A549 (cell line): ENCODE measurements around the gene PTPRN2. TPM values are rescaled to one million over a fixed set of nuclear protein-coding genes. Genes with fewer than 3 reads are reported as not detected.

ENCODE experiments used
- ATAC-seq, 2 experiments: fragments of 200-7000 bp in 1 of 2; fragments of >200 bp in 1 of 2; cut with Nextera tagmentation in 1 of 2; cut with Tn5 transposase in 1 of 2; 3 replicates each; pipeline versions ENCODE4 v1.8.0 to v1.9.1; 2018 to 2020; ENCODE audit warnings: mild to moderate bottlenecking in 1 of 2, moderate library complexity in 1 of 2
- CTCF ChIA-PET: fragments of 300-600 bp; sonication (Branson Sonifier 250); formaldehyde crosslinking; extraction: SDS; loops from one replicate; lab custom pipeline; 2021; ENCODE audit warnings: antibody characterized with exemption, inconsistent platforms; lab: Yijun Ruan, JAX
- POLR2A ChIA-PET: fragments of 350-600 bp; formaldehyde crosslinking; extraction: SDS; loops from one replicate; lab custom pipeline; 2021; ENCODE audit warnings: antibody characterized with exemption, inconsistent platforms; lab: Yijun Ruan, JAX
- DNase-seq, 2 experiments: peaks; one replicate each; pipeline versions ENCODE4 v3.0.0 to v3.0.0-alpha.2; 2011 to 2016; ENCODE audit warnings: low read depth in 1 of 2, low spot score in 1 of 2
- FAIRE-seq: peaks from 2 replicates; lab custom pipeline; 2011; peaks lifted over from hg19 to GRCh38; lab: Jason Lieb, UNC
- H3K27ac ChIP-seq, 2 experiments: fragments of >200 bp; sonication (Bioruptor Twin); formaldehyde crosslinking; 3 replicates each; pipeline ENCODE4 v1.5.1; 2016 to 2017
- H3K4me1 ChIP-seq: fragments of >200 bp; sonication (Bioruptor Twin); formaldehyde crosslinking; 3 replicates; pipeline ENCODE4 v1.6.1; 2016
- H3K4me2 ChIP-seq: fragments of >200 bp; sonication (Bioruptor Twin); formaldehyde crosslinking; 3 replicates; pipeline ENCODE4 v1.6.1; 2016
- H3K4me3 ChIP-seq: fragments of >200 bp; sonication (Bioruptor Twin); formaldehyde crosslinking; 3 replicates; pipeline ENCODE4 v1.5.1; 2016
- H3K9me3 ChIP-seq: fragments of >200 bp; sonication (Bioruptor Twin); formaldehyde crosslinking; 3 replicates; pipeline ENCODE4 v1.6.1; 2016
- CHD2 ChIP-seq: fragments of 150-350 bp; IDR thresholded peaks from 2 replicates; pipeline ENCODE4 v1.6.1; 2014; ENCODE audit warnings: low read length; ENCODE audit not compliant: partially characterized antibody
- CHD4 ChIP-seq: fragments of 200-600 bp; sonication (generic); IDR thresholded peaks from 2 replicates; pipeline ENCODE4 v1.6.1; 2016; ENCODE audit warnings: antibody characterized with exemption, mild to moderate bottlenecking, borderline replicate concordance
- EHMT2 ChIP-seq: fragments of 200-600 bp; sonication (generic); IDR thresholded peaks from 2 replicates; pipeline ENCODE4 v1.6.1; 2016; ENCODE audit warnings: antibody characterized with exemption, low read depth, mild to moderate bottlenecking, moderate library complexity
- FOSL2 ChIP-seq, 2 experiments: fragments of 450-650 bp in 1 of 2; fragments of >200 bp in 1 of 2; sonication (Bioruptor Twin) in 1 of 2; formaldehyde crosslinking; IDR thresholded peaks; 2 replicates each; pipeline versions ENCODE4 v1.5.0 to v1.6.1; 2016 to 2020; ENCODE audit warnings: mild to moderate bottlenecking in 1 of 2, moderate library complexity in 1 of 2
- FOXS1 ChIP-seq: fragments of 250-450 bp; sonication (Bioruptor Pico); IDR thresholded peaks from 2 replicates; pipeline ENCODE4 v1.5.0; 2020; ENCODE audit warnings: mild to moderate bottlenecking, moderate library complexity
- GATA3 ChIP-seq: IDR thresholded peaks from 2 replicates; pipeline ENCODE4 v1.6.1; 2012; ENCODE audit warnings: borderline replicate concordance
- HEYL ChIP-seq: fragments of 250-450 bp; sonication (Bioruptor Pico); IDR thresholded peaks from 2 replicates; pipeline ENCODE4 v1.8.0; 2021; ENCODE audit warnings: mild to moderate bottlenecking, moderate library complexity
- HOXB5 ChIP-seq: fragments of 250-450 bp; sonication (Bioruptor Pico); IDR thresholded peaks from 2 replicates; pipeline ENCODE4 v1.5.0; 2020; ENCODE audit warnings: mild to moderate bottlenecking, moderate library complexity
- JUN ChIP-seq, 2 experiments: fragments of >200 bp; sonication (Bioruptor Twin); formaldehyde crosslinking; IDR thresholded peaks; 2 replicates in 1 of 2; 3 replicates in 1 of 2; pipeline ENCODE4 v1.6.1; 2016 to 2017
- KDM1A ChIP-seq: fragments of 200-600 bp; sonication (generic); IDR thresholded peaks from 2 replicates; pipeline ENCODE4 v1.6.1; 2016; ENCODE audit warnings: low read depth, mild to moderate bottlenecking
- MAZ ChIP-seq: fragments of 150-350 bp; IDR thresholded peaks from 2 replicates; pipeline ENCODE4 v1.6.1; 2014; ENCODE audit warnings: antibody characterized with exemption, low read depth, low read length, borderline replicate concordance
- NPAS2 ChIP-seq: fragments of 250-450 bp; sonication (Bioruptor Pico); IDR thresholded peaks from 2 replicates; pipeline ENCODE4 v1.8.0; 2022; ENCODE audit warnings: mild to moderate bottlenecking, moderate library complexity, borderline replicate concordance
- NR3C1 ChIP-seq: fragments of >200 bp; sonication (Bioruptor Twin); formaldehyde crosslinking; IDR thresholded peaks from 3 replicates; pipeline ENCODE4 v1.6.1; 2017
- POLR2A ChIP-seq: IDR thresholded peaks from 2 replicates; pipeline ENCODE4 v1.6.1; 2012; ENCODE audit warnings: mild to moderate bottlenecking, low read length
- RAD21 ChIP-seq, 2 experiments: fragments of >200 bp in 1 of 2; sonication (Bioruptor Twin) in 1 of 2; formaldehyde crosslinking in 1 of 2; IDR thresholded peaks in 1 of 2; conservative IDR thresholded peaks in 1 of 2; 2 replicates in 1 of 2; 3 replicates in 1 of 2; pipeline ENCODE4 v1.6.1; 2012 to 2018; ENCODE audit warnings: inconsistent platforms in 1 of 2
- SMC3 ChIP-seq: fragments of >200 bp; sonication (Bioruptor Twin); formaldehyde crosslinking; IDR thresholded peaks from 3 replicates; pipeline ENCODE4 v1.6.1; 2018; ENCODE audit warnings: inconsistent platforms
- SREBF2 ChIP-seq: fragments of 450-650 bp; IDR thresholded peaks from 2 replicates; pipeline ENCODE4 v1.6.1; 2014; ENCODE audit warnings: mild to moderate bottlenecking, moderate library complexity
- TP53 ChIP-seq: fragments of 250-450 bp; sonication (Bioruptor Pico); IDR thresholded peaks from 2 replicates; pipeline ENCODE4 v1.5.0; 2021; ENCODE audit warnings: mild to moderate bottlenecking, moderate library complexity
- ZNF302 ChIP-seq: fragments of 250-450 bp; sonication (Bioruptor Pico); IDR thresholded peaks from 2 replicates; pipeline ENCODE4 v1.9.0; 2021; ENCODE audit warnings: inconsistent platforms, mild to moderate bottlenecking, moderate library complexity
- WGBS: methylation state at CpG from one replicate; pipeline ENCODE4 v1.1.6; 2017; ENCODE audit errors: missing lambda C conversion rate; 5-methylcytosine and 5-hydroxymethylcytosine counted together
- polyA plus RNA-seq, 4 experiments: library from polyadenylated mRNA; depleted of rRNA in 3 of 4; stranded (reverse); fragments of >200 nt; fragmentation: RNase III in 1 of 4; extraction: RNeasy Plus Mini Kit Qiagen cat#74134 plus additional on column Dnase treatment in 1 of 4; gene quantifications; 2 replicates in 3 of 4; 3 replicates in 1 of 4; pipeline ENCODE4 v1.2.3, GENCODE V29; 2011 to 2017
- TF ChIP-seq, protein P1 (sequence below): fragments of 200-600 bp; sonication (generic); IDR thresholded peaks from 2 replicates; pipeline ENCODE4 v1.6.1; 2016; ENCODE audit warnings: antibody characterized with exemption, mild to moderate bottlenecking, moderate library complexity
- TF ChIP-seq, protein P2 (sequence below): IDR thresholded peaks from 2 replicates; pipeline ENCODE4 v1.6.1; 2012; ENCODE audit warnings: low read depth, borderline replicate concordance
- TF ChIP-seq, protein P3 (sequence below): IDR thresholded peaks from 2 replicates; pipeline ENCODE4 v1.6.1; 2012
- TF ChIP-seq, protein P4 (sequence below): fragments of >200 bp; sonication (Bioruptor Twin); formaldehyde crosslinking; IDR thresholded peaks from 3 replicates; pipeline ENCODE4 v1.5.1; 2016
- TF ChIP-seq, protein P5 (sequence below): fragments of 250-450 bp; sonication (Bioruptor Pico); IDR thresholded peaks from 2 replicates; pipeline ENCODE4 v1.5.0; 2020; ENCODE audit warnings: low read depth, mild to moderate bottlenecking, moderate library complexity
- TF ChIP-seq, protein P6 (sequence below): IDR thresholded peaks from 2 replicates; pipeline ENCODE4 v1.6.1; 2012

PTPRN2 gene
- polyA plus RNA-seq, 2 of the 4 experiments (the other 2 are of a cell fraction) = 0.41 to 1.2 TPM

DNA sequence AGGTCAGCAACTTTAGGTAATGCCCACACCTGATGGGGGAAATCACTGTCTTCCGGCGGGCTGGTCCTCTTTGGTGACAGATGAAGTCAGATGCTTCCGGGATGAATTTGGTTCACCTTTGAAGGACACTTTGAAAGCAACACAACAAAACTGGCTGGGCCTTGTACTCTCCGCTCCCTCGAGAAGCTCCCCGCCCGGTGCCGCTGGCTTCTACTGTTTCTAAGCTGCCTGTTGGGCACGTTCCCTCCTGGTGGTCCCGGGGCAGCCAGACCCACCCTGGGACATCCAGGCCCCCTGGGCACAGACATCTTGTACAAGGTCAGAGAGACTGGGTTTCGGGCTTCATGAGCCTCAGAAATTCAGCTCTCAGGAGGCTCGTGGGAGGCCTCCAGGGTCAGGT lies 798.5 kb downstream of the PTPRN2 start:
- no peak for ATAC-seq
- CTCF ChIA-PET = interaction anchor here (0.6 kb wide), 1 partner anchor 518 kb away, joined by 3 read pairs; no protein-coding TSS in a partner anchor
- POLR2A ChIA-PET = no interaction called here
- WGBS = 68% methylated on average over 10 of the region's 12 CpGs
- no peak overlapping the region for H3K4me2 ChIP-seq
- DNase-seq = no peak
- H3K27ac ChIP-seq = no peak overlapping the region
- H3K4me3 ChIP-seq = no peak overlapping the region
- no peak for TF ChIP-seq FOXS1 (CRISPR knock-in tag)
- TF ChIP-seq CHD2 = no peak
- TF ChIP-seq GATA3 = no peak
- H3K4me1 ChIP-seq = no peaks in the 10 kb centered on the region
- no peaks in the 10 kb centered on the region for H3K9me3 ChIP-seq
- FAIRE-seq = no peak

DNA sequence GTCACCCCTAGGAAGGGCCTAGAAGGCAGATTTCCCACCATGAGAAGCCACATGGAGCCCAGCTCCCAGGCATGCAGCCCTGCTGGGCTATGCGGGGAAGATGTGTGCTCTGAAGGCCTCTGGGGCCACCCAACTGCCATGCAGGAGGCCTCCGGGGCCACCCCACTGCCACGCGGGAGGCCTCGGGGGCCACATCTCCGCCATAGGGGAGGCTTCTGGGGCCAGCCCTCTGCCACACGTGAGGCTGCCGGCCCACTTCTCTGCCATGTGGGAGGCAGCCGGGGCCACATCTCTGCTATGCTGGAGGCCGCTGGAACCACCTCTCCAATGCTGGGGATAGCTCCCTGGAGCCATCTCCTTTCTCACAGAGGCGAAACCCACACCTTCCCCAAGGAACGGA lies 799.0 kb downstream of the PTPRN2 start:
- Histone ChIP-seq H3K4me3 (no peak overlapping the region), H3K4me2 (no peak overlapping the region), H3K4me1 (no peaks in the 10 kb centered on the region), H3K9me3 (no peaks in the 10 kb centered on the region), H3K27ac (no peak overlapping the region)
- CTCF ChIA-PET = no interaction called here
- no peak for DNase-seq
- WGBS = 69% methylated on average over 11 of the region's 12 CpGs
- no peak for ATAC-seq
- TF ChIP-seq, protein P1, sequence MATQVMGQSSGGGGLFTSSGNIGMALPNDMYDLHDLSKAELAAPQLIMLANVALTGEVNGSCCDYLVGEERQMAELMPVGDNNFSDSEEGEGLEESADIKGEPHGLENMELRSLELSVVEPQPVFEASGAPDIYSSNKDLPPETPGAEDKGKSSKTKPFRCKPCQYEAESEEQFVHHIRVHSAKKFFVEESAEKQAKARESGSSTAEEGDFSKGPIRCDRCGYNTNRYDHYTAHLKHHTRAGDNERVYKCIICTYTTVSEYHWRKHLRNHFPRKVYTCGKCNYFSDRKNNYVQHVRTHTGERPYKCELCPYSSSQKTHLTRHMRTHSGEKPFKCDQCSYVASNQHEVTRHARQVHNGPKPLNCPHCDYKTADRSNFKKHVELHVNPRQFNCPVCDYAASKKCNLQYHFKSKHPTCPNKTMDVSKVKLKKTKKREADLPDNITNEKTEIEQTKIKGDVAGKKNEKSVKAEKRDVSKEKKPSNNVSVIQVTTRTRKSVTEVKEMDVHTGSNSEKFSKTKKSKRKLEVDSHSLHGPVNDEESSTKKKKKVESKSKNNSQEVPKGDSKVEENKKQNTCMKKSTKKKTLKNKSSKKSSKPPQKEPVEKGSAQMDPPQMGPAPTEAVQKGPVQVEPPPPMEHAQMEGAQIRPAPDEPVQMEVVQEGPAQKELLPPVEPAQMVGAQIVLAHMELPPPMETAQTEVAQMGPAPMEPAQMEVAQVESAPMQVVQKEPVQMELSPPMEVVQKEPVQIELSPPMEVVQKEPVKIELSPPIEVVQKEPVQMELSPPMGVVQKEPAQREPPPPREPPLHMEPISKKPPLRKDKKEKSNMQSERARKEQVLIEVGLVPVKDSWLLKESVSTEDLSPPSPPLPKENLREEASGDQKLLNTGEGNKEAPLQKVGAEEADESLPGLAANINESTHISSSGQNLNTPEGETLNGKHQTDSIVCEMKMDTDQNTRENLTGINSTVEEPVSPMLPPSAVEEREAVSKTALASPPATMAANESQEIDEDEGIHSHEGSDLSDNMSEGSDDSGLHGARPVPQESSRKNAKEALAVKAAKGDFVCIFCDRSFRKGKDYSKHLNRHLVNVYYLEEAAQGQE = no peak
- TF ChIP-seq, protein P2, sequence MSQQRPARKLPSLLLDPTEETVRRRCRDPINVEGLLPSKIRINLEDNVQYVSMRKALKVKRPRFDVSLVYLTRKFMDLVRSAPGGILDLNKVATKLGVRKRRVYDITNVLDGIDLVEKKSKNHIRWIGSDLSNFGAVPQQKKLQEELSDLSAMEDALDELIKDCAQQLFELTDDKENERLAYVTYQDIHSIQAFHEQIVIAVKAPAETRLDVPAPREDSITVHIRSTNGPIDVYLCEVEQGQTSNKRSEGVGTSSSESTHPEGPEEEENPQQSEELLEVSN = no peak
- no peak for TF ChIP-seq CHD2
- TF ChIP-seq RAD21 (conservative IDR thresholded peaks at IDR 0.05 in 1 of 2, IDR thresholded peaks at IDR 0.05 in 1 of 2) = no peak
- no peak for TF ChIP-seq KDM1A
- TF ChIP-seq TP53 (CRISPR knock-in tag) = no peak
- TF ChIP-seq ZNF302 (CRISPR knock-in tag) = no peak
- no peak for TF ChIP-seq EHMT2
- TF ChIP-seq, protein P3, sequence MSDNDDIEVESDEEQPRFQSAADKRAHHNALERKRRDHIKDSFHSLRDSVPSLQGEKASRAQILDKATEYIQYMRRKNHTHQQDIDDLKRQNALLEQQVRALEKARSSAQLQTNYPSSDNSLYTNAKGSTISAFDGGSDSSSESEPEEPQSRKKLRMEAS = no peak
- TF ChIP-seq, protein P4, sequence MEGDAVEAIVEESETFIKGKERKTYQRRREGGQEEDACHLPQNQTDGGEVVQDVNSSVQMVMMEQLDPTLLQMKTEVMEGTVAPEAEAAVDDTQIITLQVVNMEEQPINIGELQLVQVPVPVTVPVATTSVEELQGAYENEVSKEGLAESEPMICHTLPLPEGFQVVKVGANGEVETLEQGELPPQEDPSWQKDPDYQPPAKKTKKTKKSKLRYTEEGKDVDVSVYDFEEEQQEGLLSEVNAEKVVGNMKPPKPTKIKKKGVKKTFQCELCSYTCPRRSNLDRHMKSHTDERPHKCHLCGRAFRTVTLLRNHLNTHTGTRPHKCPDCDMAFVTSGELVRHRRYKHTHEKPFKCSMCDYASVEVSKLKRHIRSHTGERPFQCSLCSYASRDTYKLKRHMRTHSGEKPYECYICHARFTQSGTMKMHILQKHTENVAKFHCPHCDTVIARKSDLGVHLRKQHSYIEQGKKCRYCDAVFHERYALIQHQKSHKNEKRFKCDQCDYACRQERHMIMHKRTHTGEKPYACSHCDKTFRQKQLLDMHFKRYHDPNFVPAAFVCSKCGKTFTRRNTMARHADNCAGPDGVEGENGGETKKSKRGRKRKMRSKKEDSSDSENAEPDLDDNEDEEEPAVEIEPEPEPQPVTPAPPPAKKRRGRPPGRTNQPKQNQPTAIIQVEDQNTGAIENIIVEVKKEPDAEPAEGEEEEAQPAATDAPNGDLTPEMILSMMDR = no peak
- TF ChIP-seq CHD4 = no peak
- no peak for TF ChIP-seq NR3C1
- POLR2A ChIA-PET = no interaction called here
- no peak for FAIRE-seq

DNA sequence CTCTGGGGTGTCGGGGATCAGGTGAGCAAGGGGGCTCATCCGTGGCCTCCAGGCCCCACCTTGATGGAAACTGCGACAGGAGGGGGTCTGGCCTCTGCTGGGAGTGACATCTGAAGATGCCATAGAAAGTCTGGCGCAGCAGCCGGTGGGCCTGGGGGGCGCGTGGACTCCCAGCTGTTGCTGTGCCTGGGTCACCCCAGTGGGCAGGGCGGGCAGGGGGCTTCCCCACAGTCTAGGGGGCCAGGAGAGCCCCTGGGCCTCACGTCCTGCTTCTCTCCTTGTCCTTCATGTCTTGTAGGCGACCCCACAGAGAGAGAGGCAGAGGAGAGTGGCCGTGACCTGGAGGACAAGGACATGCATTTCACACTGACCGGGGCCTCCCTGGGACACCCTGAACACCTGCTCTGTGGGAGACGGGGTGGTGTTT lies 800.3 kb downstream of the PTPRN2 start:
- TF ChIP-seq HEYL (CRISPR knock-in tag) (no peak), RAD21 (conservative IDR thresholded peaks at IDR 0.05 in 1 of 2, IDR thresholded peaks at IDR 0.05 in 1 of 2) (no peak), MAZ (no peak), NPAS2 (CRISPR knock-in tag) (no peak), POLR2A (no peak), JUN (IDR thresholded peaks at IDR 0.05) (no peak), SREBF2 (no peak), SMC3 (no peak), FOSL2 (IDR thresholded peaks at IDR 0.05) (no peak), FOSL2 (CRISPR knock-in tag; IDR thresholded peaks at IDR 0.05) (no peak), HOXB5 (CRISPR knock-in tag) (no peak)
- TF ChIP-seq, protein P3 = no peak
- TF ChIP-seq, protein P5, sequence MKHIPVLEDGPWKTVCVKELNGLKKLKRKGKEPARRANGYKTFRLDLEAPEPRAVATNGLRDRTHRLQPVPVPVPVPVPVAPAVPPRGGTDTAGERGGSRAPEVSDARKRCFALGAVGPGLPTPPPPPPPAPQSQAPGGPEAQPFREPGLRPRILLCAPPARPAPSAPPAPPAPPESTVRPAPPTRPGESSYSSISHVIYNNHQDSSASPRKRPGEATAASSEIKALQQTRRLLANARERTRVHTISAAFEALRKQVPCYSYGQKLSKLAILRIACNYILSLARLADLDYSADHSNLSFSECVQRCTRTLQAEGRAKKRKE (CRISPR knock-in tag) = no peak
- TF ChIP-seq, protein P6, sequence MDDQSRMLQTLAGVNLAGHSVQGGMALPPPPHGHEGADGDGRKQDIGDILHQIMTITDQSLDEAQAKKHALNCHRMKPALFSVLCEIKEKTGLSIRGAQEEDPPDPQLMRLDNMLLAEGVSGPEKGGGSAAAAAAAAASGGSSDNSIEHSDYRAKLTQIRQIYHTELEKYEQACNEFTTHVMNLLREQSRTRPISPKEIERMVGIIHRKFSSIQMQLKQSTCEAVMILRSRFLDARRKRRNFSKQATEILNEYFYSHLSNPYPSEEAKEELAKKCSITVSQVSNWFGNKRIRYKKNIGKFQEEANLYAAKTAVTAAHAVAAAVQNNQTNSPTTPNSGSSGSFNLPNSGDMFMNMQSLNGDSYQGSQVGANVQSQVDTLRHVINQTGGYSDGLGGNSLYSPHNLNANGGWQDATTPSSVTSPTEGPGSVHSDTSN = no peak
- CTCF ChIA-PET = no interaction called here
- FAIRE-seq (no peak), DNase-seq (no peak), ATAC-seq (no peak)
- Histone ChIP-seq H3K27ac (no peak overlapping the region), H3K4me3 (no peak overlapping the region), H3K4me2 (no peak overlapping the region), H3K9me3 (no peaks in the 10 kb centered on the region), H3K4me1 (no peaks in the 10 kb centered on the region)
- WGBS = 15% methylated on average over 4 of the region's 13 CpGs
- POLR2A ChIA-PET = no interaction called here
